K562 (cell line): ENCODE measurements around the gene SIGLEC9. TPM values are rescaled to one million over a fixed set of nuclear protein-coding genes. Genes with fewer than 3 reads are reported as not detected.

Experiments used
- ATF7 ChIP-seq: fragments of 450-650 bp; IDR thresholded peaks from 2 replicates; pipeline ENCODE4 v1.7.1; 2014; ENCODE audit warnings: mild to moderate bottlenecking, moderate library complexity
- BACH1 ChIP-seq: fragments of 200-800 bp; sonication (Bioruptor generic); IDR thresholded peaks from 2 replicates; pipeline ENCODE4 v1.6.1; 2016; ENCODE audit warnings: missing genetic modification characterization, missing compliant biosample characterization
- DACH1 ChIP-seq: fragments of 450-650 bp; IDR thresholded peaks from 2 replicates; pipeline ENCODE4 v1.6.1; 2018; ENCODE audit not compliant: partially characterized antibody
- DDX20 ChIP-seq: fragments of 450-650 bp; IDR thresholded peaks from 2 replicates; pipeline ENCODE4 v1.6.1; 2016; ENCODE audit warnings: missing genetic modification characterization, low read depth, mild to moderate bottlenecking, missing compliant biosample characterization, moderate library complexity
- DPF2 ChIP-seq: fragments of 450-650 bp; IDR thresholded peaks from 2 replicates; pipeline ENCODE4 v1.6.1; 2016
- FIP1L1 ChIP-seq: fragments of 200-400 bp; formaldehyde crosslinking; IDR thresholded peaks from 2 replicates; pipeline ENCODE4 v1.6.1; 2018; ENCODE audit warnings: mild to moderate bottlenecking, low read depth, low read length; ENCODE audit not compliant: poor library complexity, severe bottlenecking
- FOXJ2 ChIP-seq: fragments of 200-800 bp; sonication (Bioruptor generic); IDR thresholded peaks from 2 replicates; pipeline ENCODE4 v1.6.1; 2016; ENCODE audit warnings: missing genetic modification characterization, missing compliant biosample characterization
- NRF1 ChIP-seq, 2 experiments: fragments of 450-650 bp; IDR thresholded peaks in 1 of 2; conservative IDR thresholded peaks in 1 of 2; 2 replicates each; pipeline ENCODE4 v1.6.1; 2014; ENCODE audit warnings: mild to moderate bottlenecking in 2 of 2
- RAD51 ChIP-seq: fragments of 450-650 bp; IDR thresholded peaks from 2 replicates; pipeline ENCODE4 v1.7.1; 2016; ENCODE audit warnings: low read depth, mild to moderate bottlenecking, borderline replicate concordance
- SIX5 ChIP-seq, 2 experiments: IDR thresholded peaks; 2 replicates each; pipeline ENCODE4 v1.6.1; 2011; ENCODE audit warnings: low read length in 2 of 2, borderline replicate concordance in 1 of 2, low read depth in 1 of 2, mild to moderate bottlenecking in 1 of 2, moderate library complexity in 1 of 2; ENCODE audit not compliant: insufficient read depth in 1 of 2
- TAF7 ChIP-seq: fragments of 450-650 bp; IDR thresholded peaks from 2 replicates; pipeline ENCODE4 v1.6.1; 2016; ENCODE audit warnings: missing genetic modification characterization, missing compliant biosample characterization
- ZNF165 ChIP-seq: fragments of 250-450 bp; sonication (Bioruptor Pico); IDR thresholded peaks from 2 replicates; pipeline ENCODE4 v1.4.0; 2020; ENCODE audit warnings: borderline replicate concordance
- ZNF174 ChIP-seq: fragments of 250-450 bp; sonication (Bioruptor Pico); IDR thresholded peaks from 2 replicates; pipeline ENCODE4 v1.4.0; 2020; ENCODE audit warnings: mild to moderate bottlenecking
- ZNF347 ChIP-seq: fragments of 450-650 bp; formaldehyde crosslinking; IDR thresholded peaks from 2 replicates; pipeline ENCODE4 v1.4.0; 2020; ENCODE audit warnings: low read depth, mild to moderate bottlenecking, moderate library complexity
- ZNF431 ChIP-seq: sonication (generic); formaldehyde crosslinking; IDR thresholded peaks from 2 replicates; pipeline ENCODE4 v1.8.0; 2022; ENCODE audit warnings: mild to moderate bottlenecking, missing genetic modification reagents
- ZNF436 ChIP-seq: fragments of 250-450, 450-650 bp; sonication (Bioruptor Pico); formaldehyde crosslinking; IDR thresholded peaks from 2 replicates; pipeline ENCODE4 v1.7.0; 2020; ENCODE audit warnings: mild to moderate bottlenecking
- ZNF583 ChIP-seq: fragments of 250-450 bp; sonication (Bioruptor Pico); IDR thresholded peaks from 2 replicates; pipeline ENCODE4 v1.4.0; 2020
- polyA plus RNA-seq, 8 experiments: library from polyadenylated mRNA; depleted of rRNA in 4 of 8; stranded (reverse) in 5 of 8; unstranded in 3 of 8; fragments of >200 nt; fragmentation: Nextera tagmentation in 2 of 8; fragmentation: Illumina TruSeq in 1 of 8; extraction: Ambion mirVana in 2 of 8; extraction: Trizol in 1 of 8; gene quantifications; 2 replicates each; pipeline versions ENCODE4 v1.2.1 to v1.2.3, GENCODE V29; 2011 to 2014; ENCODE audit warnings: inconsistent platforms in 1 of 8, missing spikeins in 1 of 8
- total RNA-seq, 7 experiments: library from RNA; depleted of rRNA in 6 of 7; stranded (reverse); fragments of >200 nt in 6 of 7; fragmentation: Illumina TruSeq in 2 of 7; extraction: Trizol in 2 of 7; gene quantifications; 2 replicates each; pipeline versions ENCODE4 v1.2.1 to v1.2.3, GENCODE V29; 2011 to 2021; ENCODE audit warnings: low replicate concordance in 1 of 7
- TF ChIP-seq, protein P1 (sequence below): fragments of 150-350 bp; IDR thresholded peaks from 2 replicates; pipeline ENCODE4 v1.6.1; 2014; ENCODE audit warnings: low read depth, mild to moderate bottlenecking, low read length, borderline replicate concordance
- TF ChIP-seq, protein P2 (sequence below): fragments of 450-650 bp; conservative IDR thresholded peaks from 2 replicates; pipeline ENCODE4 v1.6.1; 2016; ENCODE audit warnings: missing genetic modification characterization, low read depth, mild to moderate bottlenecking, control low read depth, missing compliant biosample characterization
- TF ChIP-seq, protein P3 (sequence below): fragments of 450-650 bp; IDR thresholded peaks from 2 replicates; pipeline ENCODE4 v1.6.1; 2017; ENCODE audit warnings: antibody characterized with exemption
- TF ChIP-seq, protein P4 (sequence below): fragments of 250-450 bp; sonication (Bioruptor Pico); IDR thresholded peaks from 2 replicates; pipeline ENCODE4 v1.8.0; 2022; ENCODE audit warnings: moderate library complexity, mild to moderate bottlenecking, inconsistent platforms

SIGLEC9 gene
- total and polyA plus RNA-seq, 9 of the 15 experiments (the other 6 are each of a cell fraction or from before 2014, with no cell fraction given) = 0.09 to 0.34 (median 0.22) TPM; not detected in 4

DNA sequence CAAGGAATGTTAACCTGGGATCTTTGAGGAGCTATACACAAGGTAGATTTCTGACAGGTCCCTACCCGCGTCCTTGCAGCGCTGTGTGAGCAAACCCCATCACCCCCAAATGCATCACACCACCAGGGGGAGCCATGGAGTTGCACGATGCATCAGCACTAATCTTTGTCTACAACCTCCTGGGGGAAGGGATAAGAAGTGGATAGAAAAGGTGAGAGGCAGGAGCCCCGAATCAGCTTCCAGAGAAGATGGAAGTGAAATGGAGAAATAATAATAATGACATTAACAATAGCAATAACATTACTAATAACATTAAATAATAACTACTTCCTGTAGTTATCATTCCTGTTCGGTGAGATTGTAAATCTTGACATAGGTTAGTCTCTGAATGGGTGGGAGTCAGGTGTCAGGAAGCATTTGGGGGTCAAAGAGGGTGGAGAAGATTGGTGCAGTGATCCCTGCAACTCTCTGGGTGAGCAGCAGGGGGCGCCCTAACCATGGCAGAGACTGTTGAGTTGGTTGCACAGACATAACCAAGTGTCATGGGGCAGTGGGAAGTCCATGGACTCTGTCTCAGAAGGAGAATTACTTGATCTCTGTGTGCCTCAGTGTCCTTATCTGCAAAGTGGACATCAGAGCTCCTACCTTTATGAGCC lies 33.9 kb downstream of the SIGLEC9 start (continued):
- TF ChIP-seq, protein P1, sequence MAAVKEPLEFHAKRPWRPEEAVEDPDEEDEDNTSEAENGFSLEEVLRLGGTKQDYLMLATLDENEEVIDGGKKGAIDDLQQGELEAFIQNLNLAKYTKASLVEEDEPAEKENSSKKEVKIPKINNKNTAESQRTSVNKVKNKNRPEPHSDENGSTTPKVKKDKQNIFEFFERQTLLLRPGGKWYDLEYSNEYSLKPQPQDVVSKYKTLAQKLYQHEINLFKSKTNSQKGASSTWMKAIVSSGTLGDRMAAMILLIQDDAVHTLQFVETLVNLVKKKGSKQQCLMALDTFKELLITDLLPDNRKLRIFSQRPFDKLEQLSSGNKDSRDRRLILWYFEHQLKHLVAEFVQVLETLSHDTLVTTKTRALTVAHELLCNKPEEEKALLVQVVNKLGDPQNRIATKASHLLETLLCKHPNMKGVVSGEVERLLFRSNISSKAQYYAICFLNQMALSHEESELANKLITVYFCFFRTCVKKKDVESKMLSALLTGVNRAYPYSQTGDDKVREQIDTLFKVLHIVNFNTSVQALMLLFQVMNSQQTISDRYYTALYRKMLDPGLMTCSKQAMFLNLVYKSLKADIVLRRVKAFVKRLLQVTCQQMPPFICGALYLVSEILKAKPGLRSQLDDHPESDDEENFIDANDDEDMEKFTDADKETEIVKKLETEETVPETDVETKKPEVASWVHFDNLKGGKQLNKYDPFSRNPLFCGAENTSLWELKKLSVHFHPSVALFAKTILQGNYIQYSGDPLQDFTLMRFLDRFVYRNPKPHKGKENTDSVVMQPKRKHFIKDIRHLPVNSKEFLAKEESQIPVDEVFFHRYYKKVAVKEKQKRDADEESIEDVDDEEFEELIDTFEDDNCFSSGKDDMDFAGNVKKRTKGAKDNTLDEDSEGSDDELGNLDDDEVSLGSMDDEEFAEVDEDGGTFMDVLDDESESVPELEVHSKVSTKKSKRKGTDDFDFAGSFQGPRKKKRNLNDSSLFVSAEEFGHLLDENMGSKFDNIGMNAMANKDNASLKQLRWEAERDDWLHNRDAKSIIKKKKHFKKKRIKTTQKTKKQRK = no peak
- TF ChIP-seq ZNF583 (CRISPR knock-in tag) (no peak), ZNF436 (CRISPR knock-in tag) (no peak), ZNF165 (CRISPR knock-in tag) (no peak), FIP1L1 (no peak), DPF2 (peak; percentile 74), NRF1 (conservative IDR thresholded peaks at IDR 0.05 in 1 of 2, IDR thresholded peaks at IDR 0.05 in 1 of 2) (no peak), DDX20 (no peak), FOXJ2 (tag) (no peak), DACH1 (no peak), ATF7 (peak; percentile 19; the same call in 1 of the 2 replicates), BACH1 (no peak), TAF7 (tag) (no peak), ZNF174 (CRISPR knock-in tag) (no peak), RAD51 (no peak), SIX5 (IDR thresholded peaks at IDR 0.05; ENCODE audit: borderline replicate concordance in 1 of 2, insufficient read depth in 1 of 2, low read depth in 1 of 2, low read length in 2 of 2) (no peak), ZNF431 (CRISPR knock-in tag) (no peak), ZNF347 (CRISPR knock-in tag) (no peak)
- TF ChIP-seq, protein P2, sequence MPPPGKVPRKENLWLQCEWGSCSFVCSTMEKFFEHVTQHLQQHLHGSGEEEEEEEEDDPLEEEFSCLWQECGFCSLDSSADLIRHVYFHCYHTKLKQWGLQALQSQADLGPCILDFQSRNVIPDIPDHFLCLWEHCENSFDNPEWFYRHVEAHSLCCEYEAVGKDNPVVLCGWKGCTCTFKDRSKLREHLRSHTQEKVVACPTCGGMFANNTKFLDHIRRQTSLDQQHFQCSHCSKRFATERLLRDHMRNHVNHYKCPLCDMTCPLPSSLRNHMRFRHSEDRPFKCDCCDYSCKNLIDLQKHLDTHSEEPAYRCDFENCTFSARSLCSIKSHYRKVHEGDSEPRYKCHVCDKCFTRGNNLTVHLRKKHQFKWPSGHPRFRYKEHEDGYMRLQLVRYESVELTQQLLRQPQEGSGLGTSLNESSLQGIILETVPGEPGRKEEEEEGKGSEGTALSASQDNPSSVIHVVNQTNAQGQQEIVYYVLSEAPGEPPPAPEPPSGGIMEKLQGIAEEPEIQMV (tag) = no peak
- TF ChIP-seq, protein P3, sequence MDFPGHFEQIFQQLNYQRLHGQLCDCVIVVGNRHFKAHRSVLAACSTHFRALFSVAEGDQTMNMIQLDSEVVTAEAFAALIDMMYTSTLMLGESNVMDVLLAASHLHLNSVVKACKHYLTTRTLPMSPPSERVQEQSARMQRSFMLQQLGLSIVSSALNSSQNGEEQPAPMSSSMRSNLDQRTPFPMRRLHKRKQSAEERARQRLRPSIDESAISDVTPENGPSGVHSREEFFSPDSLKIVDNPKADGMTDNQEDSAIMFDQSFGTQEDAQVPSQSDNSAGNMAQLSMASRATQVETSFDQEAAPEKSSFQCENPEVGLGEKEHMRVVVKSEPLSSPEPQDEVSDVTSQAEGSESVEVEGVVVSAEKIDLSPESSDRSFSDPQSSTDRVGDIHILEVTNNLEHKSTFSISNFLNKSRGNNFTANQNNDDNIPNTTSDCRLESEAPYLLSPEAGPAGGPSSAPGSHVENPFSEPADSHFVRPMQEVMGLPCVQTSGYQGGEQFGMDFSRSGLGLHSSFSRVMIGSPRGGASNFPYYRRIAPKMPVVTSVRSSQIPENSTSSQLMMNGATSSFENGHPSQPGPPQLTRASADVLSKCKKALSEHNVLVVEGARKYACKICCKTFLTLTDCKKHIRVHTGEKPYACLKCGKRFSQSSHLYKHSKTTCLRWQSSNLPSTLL = no peak
- TF ChIP-seq, protein P4, sequence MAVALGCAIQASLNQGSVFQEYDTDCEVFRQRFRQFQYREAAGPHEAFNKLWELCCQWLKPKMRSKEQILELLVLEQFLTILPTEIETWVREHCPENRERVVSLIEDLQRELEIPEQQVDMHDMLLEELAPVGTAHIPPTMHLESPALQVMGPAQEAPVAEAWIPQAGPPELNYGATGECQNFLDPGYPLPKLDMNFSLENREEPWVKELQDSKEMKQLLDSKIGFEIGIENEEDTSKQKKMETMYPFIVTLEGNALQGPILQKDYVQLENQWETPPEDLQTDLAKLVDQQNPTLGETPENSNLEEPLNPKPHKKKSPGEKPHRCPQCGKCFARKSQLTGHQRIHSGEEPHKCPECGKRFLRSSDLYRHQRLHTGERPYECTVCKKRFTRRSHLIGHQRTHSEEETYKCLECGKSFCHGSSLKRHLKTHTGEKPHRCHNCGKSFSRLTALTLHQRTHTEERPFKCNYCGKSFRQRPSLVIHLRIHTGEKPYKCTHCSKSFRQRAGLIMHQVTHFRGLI (CRISPR knock-in tag) = no peak
